Measurements from ENCODE around the gene CRP. TPM values are rescaled to one million over a fixed set of nuclear protein-coding genes. Genes with fewer than 3 reads are reported as not detected.

CRP gene
- total and polyA plus RNA-seq, 3 donors from 2014 or later: 0.16 to 0.74 (median 0.37) TPM

DNA sequence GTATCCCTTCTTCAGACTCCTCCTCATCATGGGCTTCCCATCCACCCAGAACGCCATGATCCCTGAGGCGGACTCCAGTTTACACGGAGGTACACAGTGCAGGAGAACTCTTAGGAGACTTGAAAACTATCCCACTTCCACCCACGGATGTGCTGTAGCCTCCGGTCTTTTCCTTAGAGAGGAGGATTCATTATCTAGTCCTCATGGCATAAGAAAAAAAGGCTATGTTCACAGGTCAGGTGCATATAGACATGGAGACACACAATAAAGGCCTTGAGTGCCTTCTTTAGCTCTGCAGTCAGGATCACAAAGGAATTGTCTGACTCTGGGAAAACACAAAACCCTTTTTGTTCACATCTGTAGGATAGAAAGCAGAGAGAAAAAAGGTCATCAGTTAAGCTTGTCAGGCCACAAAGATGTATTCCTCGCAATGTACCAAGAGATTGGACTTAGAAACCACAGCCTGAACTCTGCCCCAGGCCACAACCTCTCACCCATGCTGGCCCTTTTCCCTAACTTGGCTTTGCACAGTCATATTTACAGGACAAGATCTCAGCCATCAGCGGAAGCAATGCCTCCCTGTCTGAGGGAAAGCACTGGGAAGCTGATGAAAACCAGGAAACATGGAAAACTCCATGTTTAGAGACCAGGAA lies 9.0 kb downstream of the CRP start:
- 64 to 77% methylated on average over 7 of the region's 7 CpGs for WGBS, 2 donors
- H3K36me3 ChIP-seq (ENCODE audit: low read depth, missing control alignments): no peaks in the 10 kb centered on the region
- TF ChIP-seq, protein P1, sequence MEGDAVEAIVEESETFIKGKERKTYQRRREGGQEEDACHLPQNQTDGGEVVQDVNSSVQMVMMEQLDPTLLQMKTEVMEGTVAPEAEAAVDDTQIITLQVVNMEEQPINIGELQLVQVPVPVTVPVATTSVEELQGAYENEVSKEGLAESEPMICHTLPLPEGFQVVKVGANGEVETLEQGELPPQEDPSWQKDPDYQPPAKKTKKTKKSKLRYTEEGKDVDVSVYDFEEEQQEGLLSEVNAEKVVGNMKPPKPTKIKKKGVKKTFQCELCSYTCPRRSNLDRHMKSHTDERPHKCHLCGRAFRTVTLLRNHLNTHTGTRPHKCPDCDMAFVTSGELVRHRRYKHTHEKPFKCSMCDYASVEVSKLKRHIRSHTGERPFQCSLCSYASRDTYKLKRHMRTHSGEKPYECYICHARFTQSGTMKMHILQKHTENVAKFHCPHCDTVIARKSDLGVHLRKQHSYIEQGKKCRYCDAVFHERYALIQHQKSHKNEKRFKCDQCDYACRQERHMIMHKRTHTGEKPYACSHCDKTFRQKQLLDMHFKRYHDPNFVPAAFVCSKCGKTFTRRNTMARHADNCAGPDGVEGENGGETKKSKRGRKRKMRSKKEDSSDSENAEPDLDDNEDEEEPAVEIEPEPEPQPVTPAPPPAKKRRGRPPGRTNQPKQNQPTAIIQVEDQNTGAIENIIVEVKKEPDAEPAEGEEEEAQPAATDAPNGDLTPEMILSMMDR (IDR thresholded peaks at IDR 0.05): no peak
- TF ChIP-seq POLR2A (IDR thresholded peaks at IDR 0.05): no peak
- DNase-seq: no peak
- no peaks in the 10 kb centered on the region for H3K4me1 ChIP-seq
- no peak overlapping the region for H3K4me3 ChIP-seq
- H3K9me3 ChIP-seq: no peaks in the 10 kb centered on the region
- no peak overlapping the region for H3K27ac ChIP-seq
- no peaks in the 10 kb centered on the region for H3K27me3 ChIP-seq
- intact Hi-C loops (cut with DNase I; ENCODE audit: low total_unique reads): no loop called here

DNA sequence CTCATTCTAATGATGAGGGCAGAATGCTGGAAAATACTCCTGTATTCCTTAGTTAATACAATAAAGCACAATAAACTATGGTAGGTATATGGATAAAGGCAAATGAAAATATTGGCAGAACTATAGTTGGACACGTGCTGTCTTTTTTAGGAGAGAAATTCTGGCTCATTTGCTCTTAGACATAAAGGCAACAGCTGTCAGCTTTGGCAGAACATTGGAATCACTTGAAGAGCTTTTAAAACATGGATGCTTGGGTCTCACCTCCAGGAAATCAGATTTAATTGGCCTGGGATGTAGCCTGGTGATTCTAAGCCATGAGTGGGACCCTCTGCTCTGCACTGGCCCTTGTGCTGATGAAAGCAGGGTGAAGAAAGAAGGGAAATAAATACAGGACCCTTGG lies 9.9 kb downstream of the CRP start:
- 54 to 71% methylated on average over 1 of the region's 1 CpG for WGBS, 2 donors
- H3K27ac ChIP-seq: no peak overlapping the region
- no peaks in the 10 kb centered on the region for H3K36me3 ChIP-seq (ENCODE audit: low read depth, missing control alignments)
- no peaks in the 10 kb centered on the region for H3K27me3 ChIP-seq
- TF ChIP-seq, protein P1 (IDR thresholded peaks at IDR 0.05): no peak
- TF ChIP-seq POLR2A (IDR thresholded peaks at IDR 0.05): no peak
- H3K9me3 ChIP-seq: no peaks in the 10 kb centered on the region
- H3K4me3 ChIP-seq: no peak overlapping the region
- DNase-seq: no peak
- intact Hi-C loops (cut with DNase I; ENCODE audit: low total_unique reads): no loop called here
- no peaks in the 10 kb centered on the region for H3K4me1 ChIP-seq

GRCh38 chr1:159700312-159700711 lies 14.1 kb downstream of the CRP start:
- 81% methylated on average over 7 of the region's 7 CpGs for WGBS, 2 donors
- Histone ChIP-seq H3K27ac (no peak overlapping the region), H3K4me1 (no peaks in the 10 kb centered on the region), H3K36me3 (ENCODE audit: low read depth, missing control alignments) (no peaks in the 10 kb centered on the region), H3K27me3 (no peaks in the 10 kb centered on the region), H3K4me3 (no peak overlapping the region), H3K9me3 (no peaks in the 10 kb centered on the region)
- no peak for TF ChIP-seq POLR2A (IDR thresholded peaks at IDR 0.05)
- TF ChIP-seq, protein P1 (IDR thresholded peaks at IDR 0.05): no peak
- intact Hi-C loops (cut with DNase I; ENCODE audit: low total_unique reads): no loop called here
- DNase-seq: no peak

DNA sequence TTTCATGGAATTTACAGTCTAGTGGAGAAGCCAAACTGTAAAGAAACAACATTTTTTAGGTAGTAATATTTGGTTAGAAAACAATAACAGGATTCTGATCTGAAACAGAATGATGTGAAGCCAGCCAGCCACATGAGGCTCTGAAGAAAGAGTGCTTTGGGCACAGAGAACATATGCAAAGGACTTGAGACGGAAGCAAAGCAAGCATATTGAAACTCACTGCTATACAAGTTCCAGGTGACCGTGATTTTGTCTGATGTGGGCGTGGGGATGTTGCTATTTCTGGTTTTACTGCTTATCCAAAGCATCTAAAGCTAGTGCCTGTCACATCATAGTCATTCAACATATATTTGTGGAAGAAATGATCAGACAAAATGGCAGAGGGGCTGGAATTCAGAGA lies 14.7 kb downstream of the CRP start:
- no peaks in the 10 kb centered on the region for H3K4me1 ChIP-seq
- no peaks in the 10 kb centered on the region for H3K36me3 ChIP-seq (ENCODE audit: low read depth, missing control alignments)
- no peak overlapping the region for H3K4me3 ChIP-seq
- no peak for TF ChIP-seq POLR2A (IDR thresholded peaks at IDR 0.05)
- TF ChIP-seq, protein P1 (IDR thresholded peaks at IDR 0.05): no peak
- no peaks in the 10 kb centered on the region for H3K9me3 ChIP-seq
- DNase-seq: no peak
- H3K27ac ChIP-seq: no peak overlapping the region
- H3K27me3 ChIP-seq: no peaks in the 10 kb centered on the region
- intact Hi-C loops (cut with DNase I; ENCODE audit: low total_unique reads): no loop called here
- WGBS, 2 donors: 88 to 100% methylated on average over 3 of the region's 3 CpGs

- Histone ChIP-seq H3K4me1 (no peaks in the 10 kb centered on the region), H3K4me3 (no peak overlapping the region), H3K36me3 (ENCODE audit: low read depth, missing control alignments) (no peaks in the 10 kb centered on the region), H3K27ac (no peak overlapping the region), H3K9me3 (no peaks in the 10 kb centered on the region), H3K27me3 (no peaks in the 10 kb centered on the region)
- intact Hi-C loops (cut with DNase I; ENCODE audit: low total_unique reads): no loop called here
- TF ChIP-seq POLR2A (IDR thresholded peaks at IDR 0.05): no peak
- TF ChIP-seq, protein P1 (IDR thresholded peaks at IDR 0.05): no peak
- no peak for DNase-seq
Observed at GRCh38 chr1:159699246-159699645, 15.1 kb downstream of the CRP start.

All from testis (tissue), 3 donors.